GM18502 (cell line): Measurements from ENCODE around the gene SND1.

Experiments
- ATAC-seq: cut with Tn5 transposase; IDR thresholded peaks from one replicate; pipeline ENCODE4 v1.9.1; 2021; ENCODE audit warnings: mild to moderate bottlenecking; ENCODE audit not compliant: unreplicated experiment, poor library complexity

SND1 gene

GRCh38 chr7:127760436-127761031 is 108.5 kb downstream of the SND1 start:
- no peak for ATAC-seq

GRCh38 chr7:127761196-127761595 is 109.2 kb downstream of the SND1 start:
- ATAC-seq, result no peak

- ATAC-seq, result no peak
These were observed 112.7 kb downstream of the SND1 start for GRCh38 chr7:127764681-127765080.

- ATAC-seq, result no peak
These were observed 113.2 kb downstream of the SND1 start for GRCh38 chr7:127765150-127765549.

GRCh38 chr7:127766831-127767459 is 115.0 kb downstream of the SND1 start:
- no peak for ATAC-seq

- no peak for ATAC-seq
These were observed 116.2 kb downstream of the SND1 start for GRCh38 chr7:127768241-127768640.

GRCh38 chr7:127769137-127769536 is 117.1 kb downstream of the SND1 start:
- no peak for ATAC-seq

GRCh38 chr7:127769696-127770400 is 117.9 kb downstream of the SND1 start:
- no peak for ATAC-seq

GRCh38 chr7:127770885-127771284 is 118.9 kb downstream of the SND1 start:
- ATAC-seq, result no peak

GRCh38 chr7:127771707-127772106 is 119.7 kb downstream of the SND1 start:
- ATAC-seq, result peak; percentile 66

GRCh38 chr7:127776776-127777386 is 124.9 kb downstream of the SND1 start:
- no peak for ATAC-seq

- ATAC-seq, result no peak
These were observed 128.5 kb downstream of the SND1 start for GRCh38 chr7:127780489-127780888.

- ATAC-seq, result no peak
These were observed 129.1 kb downstream of the SND1 start for GRCh38 chr7:127781081-127781480.

- ATAC-seq, result no peak
These were observed 130.1 kb downstream of the SND1 start for GRCh38 chr7:127782075-127782474.

- peak; percentile 91 for ATAC-seq
These were observed 130.9 kb downstream of the SND1 start for GRCh38 chr7:127782654-127783559.

- ATAC-seq, result no peak
These were observed 134.2 kb downstream of the SND1 start for GRCh38 chr7:127786184-127786583.

- ATAC-seq, result no peak
These were observed 137.0 kb downstream of the SND1 start for GRCh38 chr7:127789031-127789430.

GRCh38 chr7:127791446-127792189 is 139.6 kb downstream of the SND1 start:
- ATAC-seq, result no peak

- ATAC-seq, result no peak
These were observed 140.7 kb downstream of the SND1 start for GRCh38 chr7:127792528-127793342.
